IgD-negative memory B cell (primary cell): ENCODE results near the gene INTS1. TPM values are rescaled to one million over a fixed set of nuclear protein-coding genes. Genes with fewer than 3 reads are reported as not detected.

Source experiments
- H3K27ac Mint-ChIP-seq, 3 donors: one replicate each; pipeline ENCODE4 v1.8.0; 2020 to 2022; ENCODE audit warnings: mild to moderate bottlenecking in 3 of 3, mixed read lengths in 3 of 3, moderate library complexity in 1 of 3
- H3K27me3 Mint-ChIP-seq: one replicate; pipeline ENCODE4 v1.8.0; 2021; ENCODE audit warnings: mixed read lengths
- H3K36me3 Mint-ChIP-seq: one replicate; pipeline ENCODE4 v1.8.0; 2020; ENCODE audit warnings: mild to moderate bottlenecking, mixed read lengths
- H3K4me1 Mint-ChIP-seq, 3 donors: one replicate each; pipeline ENCODE4 v1.8.0; 2020 to 2022; ENCODE audit warnings: mixed read lengths in 3 of 3, mild to moderate bottlenecking in 1 of 3
- H3K4me3 Mint-ChIP-seq, 4 donors: one replicate each; pipeline ENCODE4 v1.8.0; 2020 to 2022; ENCODE audit warnings: mild to moderate bottlenecking in 4 of 4, mixed read lengths in 4 of 4, moderate library complexity in 3 of 4
- H3K9me3 Mint-ChIP-seq, 3 donors: one replicate each; pipeline ENCODE4 v1.8.0; 2020 to 2021; ENCODE audit warnings: mixed read lengths in 3 of 3, mild to moderate bottlenecking in 1 of 3
- polyA plus RNA-seq: library from polyadenylated mRNA; unstranded; fragments of 300-500 nt; fragmentation: Illumina TruSeq; gene quantifications from one replicate; pipeline ENCODE4 v1.2.3, GENCODE V29; 2021

Gene INTS1
- polyA plus RNA-seq, 1 donor from 2014 or later = 23.4 TPM

DNA sequence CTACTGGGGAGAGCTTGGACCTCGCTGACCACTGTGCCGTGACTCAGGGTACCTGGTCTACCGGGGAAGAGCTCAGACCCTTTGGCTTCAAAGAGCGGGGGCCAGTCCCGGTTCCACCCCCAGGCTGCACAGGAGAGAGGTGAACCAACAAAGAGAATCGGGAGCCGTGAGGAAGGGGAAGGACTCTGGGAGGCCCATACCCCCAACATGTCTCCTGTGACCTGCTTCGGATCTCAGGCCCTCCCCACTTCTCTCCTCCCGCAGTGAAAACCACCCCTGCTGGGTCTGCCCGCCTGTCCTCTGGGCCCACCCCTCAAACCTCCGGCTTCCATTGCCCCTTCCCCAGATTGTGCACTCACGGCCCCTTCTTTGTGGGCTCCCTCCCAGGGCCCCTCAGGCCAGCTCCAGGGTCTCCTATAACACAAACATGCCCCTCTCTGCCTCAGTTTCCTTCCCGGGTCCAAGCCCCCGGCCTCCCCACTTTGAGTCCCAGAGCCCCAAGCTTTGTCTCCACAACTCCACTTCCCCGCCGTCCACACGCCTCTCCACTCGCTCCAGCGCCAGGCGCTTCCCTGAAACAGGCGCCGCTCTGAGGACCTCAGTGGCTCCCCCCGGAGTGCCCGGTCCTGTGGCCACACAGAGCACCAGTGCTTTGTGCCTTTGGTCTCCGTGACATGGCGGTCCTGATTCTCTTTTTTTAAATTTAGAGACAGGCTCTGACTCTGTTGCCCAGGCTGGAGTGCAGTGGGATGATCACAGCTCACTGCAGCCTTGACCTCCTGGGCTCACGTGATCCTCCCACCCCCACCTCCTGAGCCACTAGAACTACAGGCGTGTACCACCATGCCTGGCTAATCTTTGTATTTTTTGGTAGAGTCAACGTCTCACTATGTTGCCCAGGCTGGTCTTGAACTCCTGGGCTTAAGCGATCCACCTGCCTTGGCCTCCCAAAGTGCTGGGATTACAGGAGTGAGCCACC is 7.5 kb upstream of the INTS1 start:
- Mint-ChIP-seq H3K4me3 (peak overlapping the region in 2 of 4 donors; percentile 12 to 74), H3K27ac (peak overlapping the region in 1 of 3 donors; percentile 83), H3K27me3 (peaks cover 19% of the 10 kb centered on the region), H3K9me3 (no peaks in the 10 kb centered on the region), H3K4me1 (peaks cover 6 to 19% (median 11%) of the 10 kb centered on the region in 3 donors), H3K36me3 (no peaks in the 10 kb centered on the region)

DNA sequence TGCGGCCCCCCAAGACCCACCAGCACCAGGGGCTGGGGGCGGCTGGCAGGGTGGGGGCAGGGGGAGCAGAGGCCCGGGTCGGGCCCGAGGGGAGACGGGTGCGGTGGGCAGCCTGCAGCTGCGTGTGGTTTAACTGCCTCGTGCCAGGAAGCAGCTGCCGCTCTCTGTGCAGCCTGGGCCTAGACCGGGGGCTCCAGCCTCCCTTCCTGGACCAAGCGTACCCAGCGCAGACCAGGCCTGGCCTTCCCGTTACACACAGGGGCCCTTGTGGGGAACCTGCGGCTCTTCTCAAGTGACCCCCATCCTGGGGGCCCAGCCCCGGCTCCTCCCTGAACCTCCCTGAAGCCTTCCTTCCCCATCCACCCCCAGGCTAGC is 6.6 kb upstream of the INTS1 start:
- H3K4me3 Mint-ChIP-seq = no peak overlapping the region
- H3K27me3 Mint-ChIP-seq = peaks cover 20% of the 10 kb centered on the region
- H3K9me3 Mint-ChIP-seq = no peaks in the 10 kb centered on the region
- H3K27ac Mint-ChIP-seq = peak overlapping the region in 2 of 3 donors; percentile 28 to 31
- no peaks in the 10 kb centered on the region for H3K36me3 Mint-ChIP-seq
- peaks cover 6 to 21% (median 14%) of the 10 kb centered on the region in 3 donors for H3K4me1 Mint-ChIP-seq

- no peak overlapping the region for H3K27ac Mint-ChIP-seq
- peaks cover 18% of the 10 kb centered on the region for H3K27me3 Mint-ChIP-seq
- peak overlapping the region in 2 of 4 donors; percentile 41 to 50 for H3K4me3 Mint-ChIP-seq
- no peaks in the 10 kb centered on the region for H3K9me3 Mint-ChIP-seq
- H3K4me1 Mint-ChIP-seq = peaks cover 8 to 22% (median 18%) of the 10 kb centered on the region in 3 donors
- no peaks in the 10 kb centered on the region for H3K36me3 Mint-ChIP-seq
These were observed 5.0 kb upstream of the INTS1 start for GRCh38 chr7:1509226-1509625.

- peak overlapping the region in 1 of 3 donors; percentile 79 for H3K27ac Mint-ChIP-seq
- peaks cover 10 to 21% (median 16%) of the 10 kb centered on the region in 3 donors for H3K4me1 Mint-ChIP-seq
- H3K27me3 Mint-ChIP-seq = peaks cover 13% of the 10 kb centered on the region
- no peaks in the 10 kb centered on the region for H3K9me3 Mint-ChIP-seq
- no peaks in the 10 kb centered on the region for H3K36me3 Mint-ChIP-seq
- H3K4me3 Mint-ChIP-seq = peak overlapping the region in 1 of 4 donors; percentile 76
These were observed 4.1 kb upstream of the INTS1 start for GRCh38 chr7:1508277-1508758.

- Mint-ChIP-seq H3K27me3 (peaks cover 9% of the 10 kb centered on the region), H3K4me3 (peak overlapping the region; percentile 73 to 87 (median 84)), H3K9me3 (no peaks in the 10 kb centered on the region), H3K27ac (peak overlapping the region in 2 of 3 donors; percentile 80 to 86), H3K4me1 (peaks cover 16 to 27% (median 23%) of the 10 kb centered on the region in 3 donors), H3K36me3 (no peaks in the 10 kb centered on the region)
These were observed 1.8 kb upstream of the INTS1 start for GRCh38 chr7:1505731-1506550.

DNA sequence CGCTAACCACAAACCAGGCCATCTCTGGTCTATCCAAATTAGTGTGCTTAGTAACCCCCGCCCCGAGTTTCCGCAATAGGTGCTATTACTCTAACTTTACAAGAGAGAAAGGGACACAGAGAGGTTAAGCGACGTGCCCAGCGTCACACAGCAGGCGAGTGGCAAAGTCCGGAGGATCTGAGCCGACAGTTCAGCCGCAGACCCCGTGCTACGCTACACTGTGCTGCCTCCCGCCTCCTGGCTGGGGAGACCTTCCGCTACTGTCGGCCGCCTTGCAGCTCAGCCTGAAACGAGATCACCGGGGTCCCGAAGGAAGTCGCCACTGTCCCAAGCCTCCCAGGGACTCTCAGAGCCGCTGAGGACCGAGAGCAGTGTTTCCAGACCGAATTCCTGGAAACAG is 799 bp downstream of the INTS1 start:
- H3K27ac Mint-ChIP-seq = peak overlapping the region in 1 of 3 donors; percentile 55
- no peaks in the 10 kb centered on the region for H3K9me3 Mint-ChIP-seq
- peaks cover 5% of the 10 kb centered on the region for H3K27me3 Mint-ChIP-seq
- H3K4me3 Mint-ChIP-seq = peak overlapping the region; percentile 82 to 92 (median 90)
- no peaks in the 10 kb centered on the region for H3K36me3 Mint-ChIP-seq
- H3K4me1 Mint-ChIP-seq = peaks cover 16 to 29% (median 21%) of the 10 kb centered on the region in 3 donors

GRCh38 chr7:1502845-1503244 is 1.3 kb downstream of the INTS1 start:
- Mint-ChIP-seq H3K9me3 (no peaks in the 10 kb centered on the region), H3K4me1 (peaks cover 16 to 29% (median 19%) of the 10 kb centered on the region in 3 donors), H3K36me3 (no peaks in the 10 kb centered on the region), H3K4me3 (peak overlapping the region; percentile 82 to 92 (median 90)), H3K27ac (peak overlapping the region in 2 of 3 donors; percentile 55 to 75), H3K27me3 (peaks cover 4% of the 10 kb centered on the region)

DNA sequence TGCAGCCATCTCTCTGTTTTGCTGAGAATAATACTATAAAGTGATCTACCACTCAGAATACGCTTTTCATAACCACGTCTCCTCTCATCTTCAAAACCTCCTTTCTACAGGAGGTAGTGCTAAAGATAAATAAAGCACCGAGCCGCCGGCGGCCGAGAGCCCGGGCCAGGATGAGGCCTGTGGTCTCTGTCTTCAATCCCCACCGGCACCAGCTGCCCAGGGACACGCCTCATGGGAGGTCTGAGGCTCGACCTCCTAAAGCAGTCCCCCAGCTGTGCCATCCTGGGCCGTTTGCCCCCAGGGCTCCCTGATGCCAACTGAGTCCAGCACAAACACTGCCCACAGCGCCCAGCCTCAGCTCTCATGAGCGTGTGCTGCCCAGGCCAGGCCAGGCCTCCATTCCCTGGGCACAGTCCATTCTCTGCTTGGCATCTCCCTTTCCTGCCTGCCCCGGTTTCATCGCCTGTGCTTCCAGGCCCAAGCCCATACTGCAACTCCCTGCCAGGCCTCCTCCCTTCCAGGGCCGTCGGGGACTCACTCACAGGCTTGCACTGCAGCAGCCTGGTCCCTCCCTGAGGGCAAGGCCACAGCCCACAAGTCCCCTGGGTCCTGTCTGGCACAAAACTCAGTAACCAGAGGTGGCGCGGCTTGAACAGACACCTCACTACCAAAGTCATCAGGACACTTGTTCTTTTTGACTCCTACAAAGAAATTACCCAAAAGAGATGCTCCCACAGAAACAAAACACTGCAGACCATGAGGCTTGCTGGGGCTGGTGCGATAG is 2.5 kb downstream of the INTS1 start:
- H3K9me3 Mint-ChIP-seq = no peaks in the 10 kb centered on the region
- peaks cover under 1% of the 10 kb centered on the region for H3K27me3 Mint-ChIP-seq
- H3K27ac Mint-ChIP-seq = peak overlapping the region in 1 of 3 donors; percentile 75
- H3K36me3 Mint-ChIP-seq = no peaks in the 10 kb centered on the region
- H3K4me1 Mint-ChIP-seq = peaks cover 16 to 26% (median 16%) of the 10 kb centered on the region in 3 donors
- peak overlapping the region in 3 of 4 donors; percentile 80 to 90 (median 82) for H3K4me3 Mint-ChIP-seq

DNA sequence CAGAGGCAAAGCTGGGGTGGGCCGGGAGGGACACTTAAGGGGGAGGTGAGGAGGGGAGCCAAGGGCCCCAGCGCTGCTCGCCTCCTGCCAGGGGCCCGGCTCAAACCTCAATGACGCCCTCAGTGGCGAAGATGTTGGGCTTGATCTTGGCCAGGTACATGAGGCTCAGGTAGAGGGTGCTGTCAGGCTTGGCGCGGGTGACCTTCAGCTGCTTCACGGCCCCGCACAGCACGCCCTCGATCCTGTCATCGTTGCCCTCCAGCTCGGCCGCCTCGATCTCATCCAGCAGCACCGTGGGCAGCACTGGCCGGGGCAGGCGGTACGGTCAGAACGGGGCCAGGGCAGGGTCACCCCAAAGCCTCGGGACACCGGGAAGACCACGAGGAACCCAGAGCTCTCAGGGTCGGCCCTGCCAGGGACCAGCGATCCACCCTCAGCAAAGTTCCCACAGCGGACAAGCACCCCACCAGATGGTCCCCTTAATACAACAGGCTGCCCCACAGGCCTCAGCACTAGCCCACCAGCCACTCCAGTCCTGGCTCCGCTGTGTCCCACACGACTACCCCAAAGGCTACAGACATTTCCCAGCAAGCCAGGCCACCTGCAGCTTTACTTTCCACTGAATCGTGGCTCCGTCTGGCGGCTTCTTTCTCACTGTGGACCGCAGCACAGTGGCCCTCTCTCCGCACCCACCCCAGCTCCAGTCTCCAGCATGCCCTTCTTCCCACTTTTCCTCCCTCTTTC is 4.0 kb downstream of the INTS1 start:
- H3K4me1 Mint-ChIP-seq = peaks cover 11 to 20% (median 16%) of the 10 kb centered on the region in 3 donors
- peak overlapping the region in 1 of 3 donors; percentile 59 for H3K27ac Mint-ChIP-seq
- peak overlapping the region in 1 of 4 donors; percentile 38 for H3K4me3 Mint-ChIP-seq
- no peaks in the 10 kb centered on the region for H3K36me3 Mint-ChIP-seq
- H3K9me3 Mint-ChIP-seq = no peaks in the 10 kb centered on the region
- H3K27me3 Mint-ChIP-seq = no peaks in the 10 kb centered on the region

DNA sequence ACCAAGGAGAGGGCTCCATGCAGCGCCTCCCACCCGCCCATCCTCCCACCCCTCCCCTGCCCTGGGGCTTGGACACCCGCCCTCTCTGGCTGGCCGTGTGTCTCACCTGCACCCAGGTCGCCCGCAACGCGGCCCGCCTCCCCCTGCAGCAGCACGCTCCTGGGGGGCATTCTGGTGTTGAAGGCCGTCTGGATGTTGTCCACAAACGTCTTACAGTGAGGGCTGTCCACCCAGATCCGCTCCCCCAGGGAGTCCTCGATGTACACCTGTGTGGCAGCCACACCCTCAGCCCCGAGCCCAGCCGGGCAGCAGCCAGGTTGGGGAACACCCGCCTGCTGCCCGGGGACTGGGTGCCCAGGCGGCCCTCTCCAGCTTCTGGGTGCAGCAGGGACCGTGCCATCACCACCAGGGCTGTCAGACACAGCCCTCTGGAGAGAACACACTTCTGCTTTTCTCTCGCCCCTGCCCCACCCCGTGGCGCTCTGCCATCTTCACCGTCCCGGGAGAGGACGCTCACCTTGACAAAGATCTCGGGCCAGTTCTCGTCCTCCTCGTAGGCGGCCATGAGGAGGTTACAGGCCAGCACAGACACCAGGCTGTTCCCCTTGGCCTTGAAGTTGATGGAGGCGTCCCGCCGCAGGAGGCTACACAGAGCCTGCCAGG is 4.7 kb downstream of the INTS1 start:
- Mint-ChIP-seq H3K9me3 (no peaks in the 10 kb centered on the region), H3K4me3 (peak overlapping the region in 2 of 4 donors; percentile 20 to 25), H3K27me3 (no peaks in the 10 kb centered on the region), H3K4me1 (peaks cover 11 to 20% (median 16%) of the 10 kb centered on the region in 3 donors), H3K36me3 (no peaks in the 10 kb centered on the region), H3K27ac (peak overlapping the region in 1 of 3 donors; percentile 59)

DNA sequence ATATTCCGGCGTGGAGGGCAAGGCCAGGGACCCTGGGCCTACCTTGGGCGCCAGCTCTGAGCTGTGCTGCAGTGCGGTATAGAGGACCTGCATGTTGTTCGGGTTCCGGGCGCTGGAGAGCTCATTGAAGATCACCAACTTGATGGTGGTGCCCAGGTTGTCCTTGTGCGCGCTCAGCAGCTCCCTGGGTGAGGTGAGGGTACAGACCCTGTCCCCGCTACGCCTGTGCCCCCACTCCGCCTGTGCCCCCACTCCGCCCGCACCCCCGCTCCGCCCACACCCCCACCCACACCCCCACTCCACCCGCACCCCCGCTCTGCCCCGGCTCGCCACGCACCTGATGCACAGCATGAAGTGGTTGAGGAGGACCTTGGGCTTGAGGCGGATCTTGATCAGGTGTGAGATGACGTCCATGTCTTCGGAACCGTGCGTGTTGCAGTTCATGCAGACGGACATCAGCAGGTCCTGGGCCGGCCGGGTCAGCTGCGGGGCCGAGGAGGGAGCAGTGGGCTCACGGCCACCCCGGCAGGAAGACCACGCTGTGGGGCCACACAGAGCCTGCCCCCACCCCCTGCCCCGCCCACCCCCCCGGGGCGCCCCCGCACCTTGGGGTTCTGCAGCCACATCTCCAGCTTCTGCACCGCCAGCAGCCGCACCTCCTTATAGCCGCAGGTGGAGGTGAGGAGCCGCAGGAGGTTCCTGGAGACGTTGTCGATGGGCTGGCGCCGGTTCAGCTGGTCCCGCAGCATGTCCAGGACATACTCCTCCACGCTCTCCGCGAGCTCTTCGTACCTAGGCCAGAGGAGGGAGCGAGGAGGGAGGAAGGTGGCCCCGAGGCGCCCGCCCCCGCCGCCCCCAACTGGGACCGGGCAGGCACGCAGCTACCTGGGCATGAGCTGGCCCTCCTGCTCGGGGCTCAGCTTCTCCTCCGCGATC is 5.6 kb downstream of the INTS1 start:
- Mint-ChIP-seq H3K9me3 (no peaks in the 10 kb centered on the region), H3K36me3 (no peaks in the 10 kb centered on the region), H3K4me1 (peaks cover 11 to 19% (median 13%) of the 10 kb centered on the region in 3 donors), H3K27ac (no peak overlapping the region), H3K27me3 (no peaks in the 10 kb centered on the region), H3K4me3 (no peak overlapping the region)

GRCh38 chr7:1497293-1497927 is 6.8 kb downstream of the INTS1 start:
- Mint-ChIP-seq H3K9me3 (no peaks in the 10 kb centered on the region), H3K27me3 (no peaks in the 10 kb centered on the region), H3K4me1 (peaks cover 7 to 11% (median 7%) of the 10 kb centered on the region in 3 donors), H3K36me3 (peaks cover 1% of the 10 kb centered on the region), H3K4me3 (no peak overlapping the region), H3K27ac (no peak overlapping the region)
